H9 (cell line): ENCODE measurements around the gene CCR9. TPM values are rescaled to one million over a fixed set of nuclear protein-coding genes. Genes with fewer than 3 reads are reported as not detected.

Experiments
- DNase-seq: peaks from one replicate; pipeline ENCODE4 v3.0.0-alpha.2; 2017
- H2AFZ ChIP-seq: one replicate; pipeline ENCODE4 v1.6.1; 2013; ENCODE audit warnings: mild to moderate bottlenecking, low read length, control low read depth, moderate library complexity
- H2AK5ac ChIP-seq: 2 replicates; pipeline ENCODE4 v1.6.1; 2013; ENCODE audit warnings: low read length, control low read depth, mixed read lengths; ENCODE audit not compliant: insufficient read length
- H2BK120ac ChIP-seq: one replicate; pipeline ENCODE4 v1.6.1; 2013; ENCODE audit warnings: low read depth, mild to moderate bottlenecking, low read length, control low read depth, inconsistent platforms; ENCODE audit not compliant: poor library complexity, severe bottlenecking
- H2BK12ac ChIP-seq: 2 replicates; pipeline ENCODE4 v1.6.1; 2013; ENCODE audit warnings: low read length, control low read depth, mixed read lengths, low read depth; ENCODE audit not compliant: insufficient read length
- H2BK15ac ChIP-seq: 2 replicates; pipeline ENCODE4 v1.6.1; 2013; ENCODE audit warnings: low read depth, low read length, control low read depth
- H2BK20ac ChIP-seq: one replicate; pipeline ENCODE4 v1.6.1; 2013; ENCODE audit warnings: low read depth, mild to moderate bottlenecking, low read length, control low read depth, inconsistent platforms; ENCODE audit not compliant: poor library complexity, severe bottlenecking
- H2BK5ac ChIP-seq: 2 replicates; pipeline ENCODE4 v1.6.1; 2013; ENCODE audit warnings: low read length, control low read depth, mixed read lengths; ENCODE audit not compliant: insufficient read length
- H3K14ac ChIP-seq: 2 replicates; pipeline ENCODE4 v1.6.1; 2013; ENCODE audit warnings: low read length, control low read depth; ENCODE audit not compliant: insufficient read depth
- H3K18ac ChIP-seq: 2 replicates; pipeline ENCODE4 v1.6.1; 2013; ENCODE audit warnings: low read depth, mild to moderate bottlenecking, mixed read lengths, low read length, control low read depth; ENCODE audit not compliant: insufficient read length
- H3K23ac ChIP-seq: 2 replicates; pipeline ENCODE4 v1.6.1; 2013; ENCODE audit warnings: low read length, control low read depth, mixed read lengths, low read depth; ENCODE audit not compliant: insufficient read length
- H3K23me2 ChIP-seq: 2 replicates; pipeline ENCODE4 v1.6.1; 2013; ENCODE audit warnings: low read depth, mild to moderate bottlenecking, mixed read lengths, low read length, control low read depth; ENCODE audit not compliant: insufficient read length, poor library complexity, severe bottlenecking
- H3K27ac ChIP-seq: 2 replicates; pipeline ENCODE4 v1.5.1; 2013; ENCODE audit warnings: low read length, control low read depth, mixed read lengths, low read depth; ENCODE audit not compliant: insufficient read length
- H3K27me3 ChIP-seq: 2 replicates; pipeline ENCODE4 v1.6.1; 2013; ENCODE audit warnings: low read length, control low read depth, inconsistent platforms; ENCODE audit not compliant: insufficient read depth
- H3K4ac ChIP-seq: 2 replicates; pipeline ENCODE4 v1.6.1; 2013; ENCODE audit warnings: low read depth, mild to moderate bottlenecking, control low read depth, inconsistent platforms, low read length, moderate library complexity
- H3K4me1 ChIP-seq: 2 replicates; pipeline ENCODE4 v1.6.1; 2013; ENCODE audit warnings: low read length, control low read depth, inconsistent platforms; ENCODE audit not compliant: insufficient read depth
- H3K4me2 ChIP-seq: 2 replicates; pipeline ENCODE4 v1.6.1; 2013; ENCODE audit warnings: low read length, control low read depth, mixed read lengths; ENCODE audit not compliant: insufficient read length, insufficient read depth
- H3K56ac ChIP-seq: 2 replicates; pipeline ENCODE4 v1.6.1; 2013; ENCODE audit warnings: low read depth, mild to moderate bottlenecking, mixed read lengths, low read length, control low read depth; ENCODE audit not compliant: insufficient read length
- H3K79me1 ChIP-seq: 2 replicates; pipeline ENCODE4 v1.6.1; 2013; ENCODE audit warnings: low read depth, mild to moderate bottlenecking, moderate library complexity, low read length, control low read depth, inconsistent platforms; ENCODE audit not compliant: insufficient read depth, poor library complexity, severe bottlenecking
- H3K79me2 ChIP-seq: 2 replicates; pipeline ENCODE4 v1.6.1; 2013; ENCODE audit warnings: low read length, control low read depth, inconsistent platforms; ENCODE audit not compliant: insufficient read depth
- H3K9ac ChIP-seq: 2 replicates; pipeline ENCODE4 v1.6.1; 2013; ENCODE audit warnings: low read length, control low read depth, mixed read lengths; ENCODE audit not compliant: insufficient read length; ENCODE audit errors: extremely low read depth
- H3K9me3 ChIP-seq: one replicate; pipeline ENCODE4 v1.6.1; 2013; ENCODE audit warnings: low read depth, low read length, inconsistent platforms; ENCODE audit not compliant: control insufficient read depth
- H3T11ph ChIP-seq: one replicate; pipeline ENCODE4 v1.6.1; 2013; ENCODE audit warnings: mild to moderate bottlenecking, low read length, control low read depth, inconsistent platforms
- H4K20me1 ChIP-seq: one replicate; pipeline ENCODE4 v1.6.1; 2013; ENCODE audit not compliant: control insufficient read depth, insufficient read length, insufficient read depth
- H4K5ac ChIP-seq: 2 replicates; pipeline ENCODE4 v1.6.1; 2013; ENCODE audit warnings: low read depth, mild to moderate bottlenecking, mixed read lengths, low read length, control low read depth; ENCODE audit not compliant: insufficient read length
- H4K8ac ChIP-seq: replicated peaks from 2 replicates; pipeline ENCODE4 v1.6.1; 2013; ENCODE audit warnings: low read length, control low read depth, mixed read lengths, low read depth; ENCODE audit not compliant: insufficient read length
- H4K91ac ChIP-seq: 2 replicates; pipeline ENCODE4 v1.6.1; 2013; ENCODE audit warnings: low read depth, mild to moderate bottlenecking, moderate library complexity, mixed read lengths, low read length, control low read depth; ENCODE audit not compliant: insufficient read length
- H3K27ac Mint-ChIP-seq, 3 experiments: 2 replicates in 2 of 3; 3 replicates in 1 of 3; pipeline ENCODE4 v1.8.0; 2020 to 2021; ENCODE audit warnings: mixed read lengths in 3 of 3, mild to moderate bottlenecking in 1 of 3, moderate library complexity in 1 of 3
- H3K27me3 Mint-ChIP-seq: 2 replicates; pipeline ENCODE4 v1.8.0; 2021; ENCODE audit warnings: low read depth, mild to moderate bottlenecking, moderate library complexity, mixed read lengths
- H3K36me3 Mint-ChIP-seq, 3 experiments: 2 replicates in 2 of 3; 3 replicates in 1 of 3; pipeline ENCODE4 v1.8.0; 2020 to 2021; ENCODE audit warnings: low read depth in 3 of 3, mixed read lengths in 3 of 3; ENCODE audit not compliant: insufficient read depth in 1 of 3
- H3K4me1 Mint-ChIP-seq, 2 experiments: 2 replicates each; pipeline ENCODE4 v1.8.0; 2020; ENCODE audit warnings: mixed read lengths in 2 of 2
- H3K4me3 Mint-ChIP-seq, 2 experiments: 2 replicates in 1 of 2; 3 replicates in 1 of 2; pipeline ENCODE4 v1.8.0; 2020 to 2021; ENCODE audit warnings: mild to moderate bottlenecking in 2 of 2, mixed read lengths in 2 of 2, moderate library complexity in 1 of 2
- H3K9me3 Mint-ChIP-seq, 2 experiments: 2 replicates in 1 of 2; 3 replicates in 1 of 2; pipeline ENCODE4 v1.8.0; 2020; ENCODE audit warnings: mild to moderate bottlenecking in 2 of 2, mixed read lengths in 2 of 2, moderate library complexity in 1 of 2
- WGBS: extraction: QIAGEN DNeasy Blood & Tissue Kit; methylation state at CpG from one replicate; pipeline ENCODE4 v1.1.7; 2013; ENCODE audit warnings: missing lambda C conversion rate, low lambda C conversion rate, mixed read lengths; ENCODE audit not compliant: insufficient read length; ENCODE audit errors: extremely low coverage; 5-methylcytosine and 5-hydroxymethylcytosine counted together
- total RNA-seq: library from RNA; stranded (reverse); gene quantifications from 2 replicates; pipeline ENCODE4 v1.2.1, GENCODE V29; 2021
- TF ChIP-seq, protein P1 (sequence below): fragments of 200-600 bp; sonication (generic); conservative IDR thresholded peaks from 3 replicates; pipeline ENCODE4 v1.8.0; 2021; ENCODE audit warnings: antibody characterized with exemption, mild to moderate bottlenecking

The CCR9 gene
- total RNA-seq, 1 experiment from 2014 or later, result not detected

DNA sequence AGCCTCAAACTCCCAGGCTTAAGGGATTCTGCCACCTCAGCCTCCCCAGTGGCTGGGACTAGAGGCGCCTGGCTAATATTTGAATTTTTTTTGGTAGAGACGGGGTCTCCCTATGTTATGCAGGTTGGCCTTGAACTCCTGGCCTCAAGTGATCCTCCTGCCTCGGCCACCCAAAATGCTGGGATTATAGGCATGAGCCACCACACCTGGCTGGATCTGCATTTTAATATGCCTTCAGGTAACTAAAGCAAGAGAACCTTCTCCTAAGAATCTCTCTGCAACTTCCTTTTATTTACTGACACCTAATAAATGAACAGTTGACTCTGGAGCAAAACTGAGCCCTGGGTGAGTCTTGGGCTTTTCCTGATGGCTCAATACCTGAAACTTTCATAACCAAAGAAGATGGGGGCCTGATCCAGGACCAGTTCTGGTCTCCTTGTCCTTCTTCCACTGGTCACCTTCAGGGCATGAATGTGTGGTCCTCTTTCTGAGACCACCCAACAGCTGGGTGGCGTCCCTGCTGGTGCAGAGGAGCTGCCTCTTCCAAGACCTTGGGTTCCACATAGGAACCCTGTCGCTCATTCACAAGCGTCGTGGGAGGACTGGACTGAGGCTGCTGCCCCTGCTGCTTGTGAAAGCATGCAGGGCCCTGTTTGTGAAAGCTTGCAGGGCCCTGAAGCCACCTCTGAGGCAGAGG, 28.2 kb downstream of the CCR9 start:
- H4K5ac ChIP-seq, result no peak overlapping the region
- H3K27me3 ChIP-seq, result no peaks in the 10 kb centered on the region
- H3K23me2 ChIP-seq, result no peaks in the 10 kb centered on the region
- H4K91ac ChIP-seq, result no peak overlapping the region
- H3K36me3 Mint-ChIP-seq, result peaks cover 0 to 6% (median 4%) of the 10 kb centered on the region in 3 experiments; a peak in 3 of 7 replicates
- no peaks in the 10 kb centered on the region for H3K79me2 ChIP-seq
- H4K8ac ChIP-seq, result no peak overlapping the region
- WGBS, result no CpG with 5 or more reads among the region's 7 CpGs
- H4K20me1 ChIP-seq, result no peaks in the 10 kb centered on the region
- H2BK15ac ChIP-seq, result no peak overlapping the region
- H3K4ac ChIP-seq, result no peak overlapping the region
- no peak overlapping the region for H3K23ac ChIP-seq
- no peak overlapping the region for H3K4me2 ChIP-seq
- TF ChIP-seq, protein P1, sequence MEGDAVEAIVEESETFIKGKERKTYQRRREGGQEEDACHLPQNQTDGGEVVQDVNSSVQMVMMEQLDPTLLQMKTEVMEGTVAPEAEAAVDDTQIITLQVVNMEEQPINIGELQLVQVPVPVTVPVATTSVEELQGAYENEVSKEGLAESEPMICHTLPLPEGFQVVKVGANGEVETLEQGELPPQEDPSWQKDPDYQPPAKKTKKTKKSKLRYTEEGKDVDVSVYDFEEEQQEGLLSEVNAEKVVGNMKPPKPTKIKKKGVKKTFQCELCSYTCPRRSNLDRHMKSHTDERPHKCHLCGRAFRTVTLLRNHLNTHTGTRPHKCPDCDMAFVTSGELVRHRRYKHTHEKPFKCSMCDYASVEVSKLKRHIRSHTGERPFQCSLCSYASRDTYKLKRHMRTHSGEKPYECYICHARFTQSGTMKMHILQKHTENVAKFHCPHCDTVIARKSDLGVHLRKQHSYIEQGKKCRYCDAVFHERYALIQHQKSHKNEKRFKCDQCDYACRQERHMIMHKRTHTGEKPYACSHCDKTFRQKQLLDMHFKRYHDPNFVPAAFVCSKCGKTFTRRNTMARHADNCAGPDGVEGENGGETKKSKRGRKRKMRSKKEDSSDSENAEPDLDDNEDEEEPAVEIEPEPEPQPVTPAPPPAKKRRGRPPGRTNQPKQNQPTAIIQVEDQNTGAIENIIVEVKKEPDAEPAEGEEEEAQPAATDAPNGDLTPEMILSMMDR, result no peak
- DNase-seq, result no peak
- H3K4me1 Mint-ChIP-seq, result peaks cover 7 to 12% of the 10 kb centered on the region in 2 experiments
- H3K27ac ChIP-seq, result no peak overlapping the region
- no peaks in the 10 kb centered on the region for H3K9me3 ChIP-seq
- peaks cover 32% of the 10 kb centered on the region for H3K27me3 Mint-ChIP-seq
- H3K9me3 Mint-ChIP-seq, result no peaks in the 10 kb centered on the region
- H2BK12ac ChIP-seq, result no peak overlapping the region
- no peak overlapping the region for H3K4me3 Mint-ChIP-seq
- no peak overlapping the region; the same call in 1 of the 2 replicates for H3K14ac ChIP-seq
- H2BK5ac ChIP-seq, result no peak overlapping the region
- H3K79me1 ChIP-seq, result no peaks in the 10 kb centered on the region
- no peak overlapping the region for H3K18ac ChIP-seq
- no peaks in the 10 kb centered on the region; the same call in 1 of the 2 replicates for H3K4me1 ChIP-seq
- no peak overlapping the region for H2AK5ac ChIP-seq
- H2BK120ac ChIP-seq, result no peak overlapping the region
- no peak overlapping the region for H3K27ac Mint-ChIP-seq
- no peak overlapping the region for H3K9ac ChIP-seq
- no peak overlapping the region for H3K56ac ChIP-seq
- no peak overlapping the region for H2AFZ ChIP-seq
- H3T11ph ChIP-seq, result no peak overlapping the region
- no peak overlapping the region for H2BK20ac ChIP-seq
